ENCODE measurements around the gene DENND10.
"Not testable (repeated sequence)": the region's sequence is repeated elsewhere in the genome, so short reads cannot be mapped to it uniquely, and the experiment has no call there.

Gene DENND10

GRCh38 chr10:119176166-119176565, 72.3 kb downstream of the DENND10 start:
- DNase-seq: peak; percentile 73

DNA sequence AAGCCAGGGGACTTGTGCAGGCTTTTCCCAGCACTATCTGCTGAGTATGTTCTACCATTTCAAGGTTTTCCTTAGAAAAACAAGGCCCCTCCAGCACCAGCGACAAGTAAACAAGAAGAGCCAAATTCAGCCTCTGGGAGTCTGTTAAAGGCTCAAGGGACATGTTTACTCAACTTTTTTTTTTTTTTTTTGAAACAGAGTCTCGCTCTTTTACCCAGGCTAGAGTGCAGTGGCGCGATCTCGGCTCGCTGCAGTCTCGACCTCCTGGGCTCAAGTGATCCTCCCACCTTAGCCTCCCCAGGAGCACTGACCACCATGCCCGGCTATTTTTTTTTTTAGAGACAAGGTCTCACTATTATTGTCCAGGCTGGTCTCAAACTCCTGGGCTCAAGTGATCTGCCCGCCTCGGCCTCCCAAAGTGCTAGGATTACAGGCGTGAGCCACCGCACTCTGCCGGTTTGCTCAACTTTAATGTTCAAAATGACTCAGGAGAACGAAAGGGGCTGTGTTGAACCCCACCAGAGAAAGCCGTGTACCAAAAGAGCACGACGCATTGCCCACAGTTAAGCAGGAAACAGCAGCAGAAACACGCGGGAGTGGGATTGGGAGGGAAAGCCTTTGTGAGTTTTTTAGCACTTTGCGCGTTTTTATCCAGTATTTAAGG, 73.9 kb downstream of the DENND10 start:
- DNase-seq: peak; percentile 76

DNA sequence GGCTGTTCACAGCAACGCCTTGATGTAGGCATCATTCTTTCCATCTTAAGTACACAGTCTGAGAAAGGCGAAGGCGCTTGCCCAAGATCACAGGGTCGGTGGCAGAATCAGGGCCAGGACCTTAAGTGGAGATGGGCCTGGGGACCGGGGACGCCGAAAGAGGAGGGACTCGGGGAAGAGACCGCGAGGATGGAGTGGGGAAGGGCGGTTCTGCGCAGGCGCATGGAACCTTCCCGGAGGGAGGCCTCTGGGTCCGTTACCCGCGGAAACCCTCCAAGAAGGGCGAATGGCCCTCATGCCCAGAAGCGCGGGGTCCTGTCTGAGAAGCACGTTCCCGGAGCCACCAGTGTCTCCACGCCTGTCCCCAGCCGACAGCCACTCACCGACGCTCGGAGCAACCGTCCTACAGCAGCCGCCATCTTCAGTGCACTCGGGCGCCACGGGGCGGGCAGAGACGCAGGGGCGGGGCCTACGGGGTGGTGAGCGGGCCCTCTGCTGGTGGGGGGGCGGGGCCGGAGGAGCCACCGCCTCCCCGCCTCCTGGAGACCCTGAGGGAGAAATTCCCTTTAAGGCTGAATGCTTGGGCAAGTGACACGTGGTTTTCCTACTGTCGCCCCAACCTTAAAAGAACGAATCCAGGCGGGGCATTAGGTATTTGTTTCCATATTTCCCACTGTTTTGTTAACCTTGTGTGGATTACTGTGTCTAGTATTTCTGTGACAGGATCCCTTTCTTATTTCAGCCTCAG, 74.6 kb downstream of the DENND10 start, which contains the start of gene PRDX3:
Gene PRDX3 (minus strand): TSS at position 441 of the 748 bp plus-strand sequence. CDS start 22 bp downstream, at position 419.
- peak; percentile 96 for DNase-seq

DNA sequence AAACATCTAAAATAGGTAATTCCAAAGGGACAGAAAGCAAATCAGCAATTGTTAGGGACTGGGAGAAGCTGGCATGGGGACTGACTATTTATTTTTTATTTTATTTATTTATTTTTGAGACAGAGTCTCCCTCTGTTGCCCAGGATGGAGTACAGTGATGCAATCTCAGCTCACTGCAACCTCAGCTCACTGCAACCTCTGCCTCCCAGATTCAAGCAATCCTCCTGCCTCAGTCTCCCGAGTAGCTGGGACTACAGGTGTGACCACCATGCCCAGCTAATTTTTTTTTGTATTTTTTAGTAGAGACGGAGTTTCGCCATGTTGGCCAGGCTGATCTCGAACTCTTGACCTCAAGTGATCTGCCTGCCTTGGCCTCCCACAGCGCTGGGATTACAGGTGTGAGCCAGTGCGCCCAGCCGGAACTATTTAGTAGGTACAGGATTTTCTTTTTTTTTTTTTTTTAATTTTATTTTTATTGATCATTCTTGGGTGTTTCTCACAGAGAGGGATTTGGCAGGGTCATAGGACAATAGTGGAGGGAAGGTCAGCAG, 77.0 kb downstream of the DENND10 start:
- not testable (repeated sequence) for DNase-seq

DNA sequence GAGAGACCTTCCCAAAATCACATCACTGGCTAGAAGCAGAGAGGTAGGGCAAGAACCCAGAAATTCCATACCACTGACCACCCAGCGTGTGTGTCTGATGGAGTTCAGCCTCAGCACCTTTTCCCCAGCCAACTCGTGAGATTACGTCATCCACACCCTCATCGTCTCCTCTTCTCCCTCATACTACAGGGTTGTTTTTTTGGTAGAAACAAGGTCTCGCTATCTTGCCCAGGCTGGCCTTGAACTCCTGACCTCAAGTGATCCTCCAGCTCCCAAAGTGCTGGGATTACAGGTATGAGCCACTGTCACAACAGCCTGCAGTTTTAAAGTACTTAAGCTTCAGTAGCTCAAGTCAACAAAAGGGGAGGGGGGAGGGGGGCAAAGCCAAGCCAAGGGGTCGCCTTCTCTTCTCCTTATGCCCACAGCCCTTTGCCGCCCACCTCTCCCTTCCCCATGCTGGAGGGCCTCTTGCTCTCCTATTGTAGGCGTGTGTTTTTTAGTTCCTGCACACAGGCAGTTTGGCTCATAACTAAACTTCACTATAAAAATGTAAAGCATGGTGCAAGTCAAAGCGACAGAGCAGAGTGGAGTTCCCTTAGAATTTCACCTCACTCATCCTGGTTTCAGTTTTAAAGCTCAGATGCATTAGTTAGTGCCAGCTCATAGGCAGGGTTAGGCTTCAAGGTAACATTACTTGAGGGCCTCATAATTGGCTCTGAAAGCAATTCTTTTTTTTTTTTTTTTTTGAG, 79.9 kb downstream of the DENND10 start:
- DNase-seq: peak; percentile 66

Measured in activated CD4-positive, alpha-beta T cell treated with anti-CD3 and anti-CD28 coated beads, Interleukin-2, Interleukin-6, amounts not matched to agents 100 ng/mL and 50 ng/mL, durations not matched to agents 16 hours and 8 hours (primary cell).